TTC549 (cell line): ENCODE results near the gene SLC16A1.
"Not testable (repeated sequence)": the region's sequence is repeated elsewhere in the genome, so short reads cannot be mapped to it uniquely, and the experiment has no call there.

Source experiments
- FAIRE-seq: peaks from 2 replicates; lab custom pipeline; 2012; peaks lifted over from hg19 to GRCh38; lab: Jason Lieb, UNC

SLC16A1 gene

DNA sequence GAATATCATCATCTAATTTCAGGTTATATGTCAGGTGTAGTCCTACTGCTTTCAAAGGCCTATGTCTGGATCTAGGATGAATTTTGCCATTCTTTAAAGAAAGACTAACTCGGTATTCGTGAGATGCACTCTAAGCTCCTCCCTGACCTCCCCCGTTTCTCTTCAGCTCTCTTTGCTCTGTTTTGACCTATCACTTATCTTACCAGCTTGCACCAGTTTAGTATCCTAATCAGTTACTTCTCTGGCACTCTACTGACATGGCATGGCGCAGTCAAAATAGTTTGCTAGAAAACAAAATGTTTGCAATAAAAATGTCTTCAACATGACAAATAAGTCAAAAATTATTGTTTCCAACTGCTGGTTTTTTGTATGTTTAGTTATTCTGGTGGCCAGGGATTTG is 8.4 kb upstream of the SLC16A1 start:
- no peak for FAIRE-seq

DNA sequence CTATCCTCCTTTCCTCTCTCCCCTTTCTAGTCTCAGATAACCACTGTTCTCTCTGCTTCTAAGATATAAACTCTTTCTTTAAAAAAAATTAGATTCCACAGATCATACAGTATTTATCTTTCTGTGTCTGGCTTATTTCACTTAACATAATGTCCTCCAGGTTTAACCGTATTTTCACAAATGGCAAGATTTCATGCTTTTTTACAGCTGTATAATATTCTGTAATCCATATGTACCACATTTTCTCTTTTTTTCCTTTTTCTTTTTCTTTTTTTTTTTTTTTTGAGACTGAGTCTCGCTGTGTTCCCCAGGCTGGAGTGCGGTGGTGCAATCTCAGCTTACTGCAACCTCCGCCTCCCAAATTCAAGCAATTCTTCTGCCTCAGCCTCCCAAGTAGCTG is 5.1 kb upstream of the SLC16A1 start:
- no peak for FAIRE-seq

GRCh38 chr1:112960384-112960783 is 4.4 kb upstream of the SLC16A1 start:
- no peak for FAIRE-seq

DNA sequence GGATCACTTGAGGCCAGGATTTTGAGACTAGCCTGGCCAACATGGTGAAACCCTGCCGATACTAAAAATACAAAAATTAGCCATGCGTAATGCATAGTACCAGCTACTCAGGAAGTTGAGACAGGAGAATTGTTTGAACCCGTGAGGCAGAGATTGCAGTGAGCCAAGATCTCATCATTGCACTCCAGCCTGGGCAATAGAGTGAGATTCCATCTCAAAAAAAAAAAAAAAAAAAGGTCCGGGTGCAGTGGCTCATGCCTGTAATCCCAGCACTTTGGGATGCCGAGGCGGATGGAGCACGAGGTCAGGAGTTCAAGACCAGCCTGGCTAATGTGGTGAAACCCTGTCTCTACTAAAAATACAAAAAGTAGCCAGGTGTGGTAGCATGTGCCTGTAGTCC is 2.2 kb upstream of the SLC16A1 start:
- not testable (repeated sequence) for FAIRE-seq

GRCh38 chr1:112957133-112957812 is 1.3 kb upstream of the SLC16A1 start:
- FAIRE-seq, result no peak

GRCh38 chr1:112956544-112957132 is 642 bp upstream of the SLC16A1 start:
- FAIRE-seq, result no peak

DNA sequence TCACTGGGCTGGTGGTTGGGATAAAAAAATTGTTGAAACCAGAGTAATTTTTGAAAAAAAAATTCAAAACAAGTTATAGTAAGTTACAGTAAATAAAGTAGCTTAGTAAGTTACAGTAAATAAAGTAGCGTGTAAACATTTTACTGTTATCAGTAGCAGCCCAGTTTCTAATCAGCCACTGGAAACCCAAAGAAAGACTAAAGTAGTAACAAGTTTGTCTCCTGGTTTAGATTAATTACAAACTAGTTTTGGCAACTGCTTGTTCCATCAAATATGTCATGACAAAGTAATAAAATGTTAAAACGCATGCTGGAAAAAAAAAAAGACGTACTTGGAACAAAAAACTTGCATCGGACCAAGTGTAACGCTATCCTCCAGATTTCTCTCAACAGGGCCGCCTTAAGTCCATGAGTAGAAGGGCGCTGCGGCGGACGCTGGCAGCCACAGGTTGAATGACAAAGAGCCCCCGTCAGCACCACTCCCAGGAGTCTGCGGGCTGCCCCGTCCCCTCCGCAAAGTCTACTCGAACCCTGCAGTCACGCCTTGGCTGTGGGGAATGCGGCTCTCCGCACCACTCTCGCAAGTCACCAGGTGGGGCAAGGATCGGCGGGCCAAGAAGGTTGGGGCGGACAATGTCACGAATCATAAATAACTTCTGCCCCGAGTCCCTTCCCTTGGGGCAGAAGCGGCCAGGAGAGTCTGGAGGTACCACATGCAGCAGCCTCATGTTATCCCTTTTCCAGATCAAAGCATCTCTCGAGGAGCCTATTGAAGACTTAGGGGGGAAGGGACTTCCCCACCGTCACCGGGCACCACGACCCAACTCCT is 837 bp downstream of the SLC16A1 start:
- FAIRE-seq, result no peak

- no peak for FAIRE-seq
Measured at GRCh38 chr1:112954017-112954650, 1.9 kb downstream of the SLC16A1 start.

DNA sequence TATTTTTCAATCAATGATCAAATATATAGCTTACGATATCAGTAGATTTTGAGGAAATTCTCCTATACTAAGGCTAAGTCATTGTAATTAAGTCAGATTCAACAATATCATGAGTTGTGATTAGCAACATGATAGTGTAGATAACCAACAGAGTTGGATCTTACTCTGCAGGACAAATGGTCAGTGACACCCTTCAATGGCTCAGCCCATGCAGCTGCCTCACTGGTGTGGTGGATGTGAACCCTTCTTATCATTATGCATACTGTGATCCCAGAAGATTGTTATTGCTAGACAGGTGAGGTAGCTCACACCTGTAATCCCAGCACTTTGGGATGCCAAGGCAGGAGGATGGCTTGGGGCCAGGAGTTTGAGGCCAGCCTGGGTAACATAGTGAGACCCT is 5.6 kb downstream of the SLC16A1 start:
- no peak for FAIRE-seq

DNA sequence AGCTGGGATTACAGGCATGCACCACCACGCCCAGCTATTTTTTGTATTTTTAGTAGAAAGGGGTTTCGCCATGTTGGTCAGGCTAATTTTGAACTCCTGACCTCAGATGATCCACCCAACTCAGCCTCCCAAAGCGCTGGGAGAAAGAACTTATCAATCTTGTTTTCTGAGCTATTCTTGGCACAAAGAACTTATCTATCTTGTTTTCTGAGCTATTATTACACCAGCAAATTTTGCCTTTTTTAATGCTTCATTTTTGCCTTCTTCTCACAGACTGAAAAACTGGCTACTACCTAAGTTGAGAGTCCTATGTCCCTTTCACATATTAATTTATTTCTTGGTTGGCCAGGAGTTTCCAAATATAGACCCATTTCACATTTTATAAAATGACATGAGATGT is 9.3 kb downstream of the SLC16A1 start:
- FAIRE-seq, result no peak

- FAIRE-seq, result no peak
Measured at GRCh38 chr1:112939810-112940209, 16.2 kb downstream of the SLC16A1 start.

- no peak for FAIRE-seq
Measured at GRCh38 chr1:112938210-112938609, 17.8 kb downstream of the SLC16A1 start.

DNA sequence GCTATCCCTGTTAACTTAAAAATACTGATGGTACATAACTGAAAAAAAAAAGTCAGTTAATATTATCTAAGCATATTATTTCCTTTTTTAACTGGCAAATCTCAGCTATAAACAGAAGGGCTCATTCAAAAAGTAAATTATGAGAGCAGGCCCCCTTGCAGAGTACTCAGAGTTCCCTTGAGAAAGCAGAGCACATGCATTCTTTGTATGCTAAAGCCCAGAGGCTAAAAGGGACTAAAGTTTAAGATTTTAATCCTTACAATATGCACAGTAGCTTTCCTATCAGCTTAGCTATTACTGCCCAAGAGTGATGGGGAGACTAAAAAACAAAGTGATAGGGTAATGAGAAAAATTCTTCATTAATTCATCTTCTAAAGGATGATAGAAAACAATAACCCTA is 18.5 kb downstream of the SLC16A1 start:
- no peak for FAIRE-seq

GRCh38 chr1:112937070-112937469 is 18.9 kb downstream of the SLC16A1 start:
- no peak for FAIRE-seq

- no peak for FAIRE-seq
Measured at GRCh38 chr1:112935461-112936111, 20.4 kb downstream of the SLC16A1 start.

GRCh38 chr1:112934577-112934976 is 21.4 kb downstream of the SLC16A1 start:
- no peak for FAIRE-seq

GRCh38 chr1:112933820-112934571 is 22.0 kb downstream of the SLC16A1 start:
- no peak for FAIRE-seq

GRCh38 chr1:112929979-112930378 is 26.0 kb downstream of the SLC16A1 start:
- FAIRE-seq, result no peak

- FAIRE-seq, result no peak
Measured at GRCh38 chr1:112927462-112927990, 28.5 kb downstream of the SLC16A1 start.

GRCh38 chr1:112926858-112927257 is 29.1 kb downstream of the SLC16A1 start:
- FAIRE-seq, result no peak

GRCh38 chr1:112925015-112925414 is 31.0 kb downstream of the SLC16A1 start:
- no peak for FAIRE-seq
